Tibial artery (tissue), 4 donors: ENCODE data around the gene KCNQ1.

Experiments
- DNase-seq, 2 donors: peaks; one replicate each; pipeline ENCODE4 v3.0.0-alpha.2; 2019
- H3K27ac ChIP-seq, 2 donors: fragments of 200-600 bp; sonication (generic) in 1 of 2; 1 replicate in 1 of 2; 2 replicates in 1 of 2; pipeline ENCODE4 v1.5.1; 2018 to 2019; ENCODE audit warnings: mild to moderate bottlenecking in 1 of 2
- H3K27me3 ChIP-seq, 2 donors: fragments of 200-600 bp; sonication (generic) in 1 of 2; one replicate each; pipeline versions ENCODE4 v1.5.1 to v1.6.0; 2016 to 2019
- H3K36me3 ChIP-seq, 3 donors: fragments of 200-600 bp; sonication (generic) in 2 of 3; one replicate each; pipeline ENCODE4 v1.5.1; 2016 to 2019; ENCODE audit warnings: mild to moderate bottlenecking in 2 of 3
- H3K4me1 ChIP-seq, 4 donors: fragments of 200-600 bp; sonication (generic) in 2 of 4; 1 replicate in 3 of 4; 2 replicates in 1 of 4; pipeline ENCODE4 v1.5.1; 2016 to 2019
- H3K4me3 ChIP-seq, 2 donors: fragments of 200-600 bp; sonication (generic) in 1 of 2; 1 replicate in 1 of 2; 2 replicates in 1 of 2; pipeline ENCODE4 v1.5.1; 2018 to 2019; ENCODE audit warnings: mild to moderate bottlenecking in 2 of 2
- H3K9me3 ChIP-seq, 3 donors: fragments of 200-600 bp; sonication (generic) in 1 of 3; one replicate each; pipeline ENCODE4 v1.5.1; 2016 to 2019
- CTCF ChIP-seq, 2 experiments: fragments of 200-600 bp in 1 of 2; fragments of 450-650 bp in 1 of 2; IDR thresholded peaks; one replicate each; pipeline ENCODE4 v1.5.1; 2017 to 2019; ENCODE audit warnings: antibody characterized with exemption in 2 of 2, mild to moderate bottlenecking in 1 of 2, moderate library complexity in 1 of 2
- intact Hi-C: fragments of 100-400 bp; cut with DNase I; formaldehyde crosslinking; loops from one replicate; pipeline ENCODE4 v1.15.0; 2023; ENCODE audit warnings: low total_unique reads

The KCNQ1 gene

GRCh38 chr11:2874963-2875362 is 430.2 kb downstream of the KCNQ1 start:
- Histone ChIP-seq H3K4me1 (peaks cover 0 to 6% (median 0%) of the 10 kb centered on the region in 4 donors), H3K36me3 (peaks cover 11 to 16% (median 13%) of the 10 kb centered on the region in 3 donors), H3K27ac (no peak overlapping the region), H3K4me3 (no peak overlapping the region), H3K9me3 (peaks cover 0 to 6% (median 0%) of the 10 kb centered on the region in 3 donors), H3K27me3 (peaks cover 0 to 34% of the 10 kb centered on the region in 2 donors)
- intact Hi-C loops, result no loop called here
- no peak for DNase-seq
- no peak for TF ChIP-seq CTCF (IDR thresholded peaks at IDR 0.05)

- Histone ChIP-seq H3K4me3 (no peak overlapping the region), H3K4me1 (peaks cover 0 to 12% (median 0%) of the 10 kb centered on the region in 4 donors), H3K36me3 (peaks cover 11 to 17% (median 13%) of the 10 kb centered on the region in 3 donors), H3K9me3 (peaks cover 0 to 6% (median 0%) of the 10 kb centered on the region in 3 donors), H3K27ac (no peak overlapping the region), H3K27me3 (peaks cover 0 to 14% of the 10 kb centered on the region in 2 donors)
- DNase-seq, result no peak
- TF ChIP-seq CTCF (IDR thresholded peaks at IDR 0.05), result no peak
- intact Hi-C loops, result no loop called here
These were observed 432.7 kb downstream of the KCNQ1 start for GRCh38 chr11:2877474-2877873.

- no peak for DNase-seq
- peaks cover 11 to 17% (median 13%) of the 10 kb centered on the region in 3 donors for H3K36me3 ChIP-seq
- intact Hi-C loops, result no loop called here
- peaks cover 0 to 8% of the 10 kb centered on the region in 2 donors for H3K27me3 ChIP-seq
- H3K9me3 ChIP-seq, result peaks cover 0 to 6% (median 0%) of the 10 kb centered on the region in 3 donors
- H3K4me3 ChIP-seq, result no peak overlapping the region
- peaks cover 0 to 22% (median 5%) of the 10 kb centered on the region in 4 donors for H3K4me1 ChIP-seq
- H3K27ac ChIP-seq, result no peak overlapping the region
- no peak for TF ChIP-seq CTCF (IDR thresholded peaks at IDR 0.05)
These were observed 434.0 kb downstream of the KCNQ1 start for GRCh38 chr11:2878782-2879181.

GRCh38 chr11:2880646-2881045 is 435.8 kb downstream of the KCNQ1 start:
- intact Hi-C loops, result loop anchor here (10.0 kb wide), 1 partner anchor 544 kb away; no protein-coding TSS in a partner anchor
- Histone ChIP-seq H3K9me3 (peaks cover 0 to 6% (median 0%) of the 10 kb centered on the region in 3 donors), H3K27ac (no peak overlapping the region), H3K27me3 (no peaks in the 10 kb centered on the region), H3K4me3 (no peak overlapping the region), H3K36me3 (peaks cover 7 to 17% (median 13%) of the 10 kb centered on the region in 3 donors), H3K4me1 (peaks cover 0 to 22% (median 5%) of the 10 kb centered on the region in 4 donors)
- no peak for TF ChIP-seq CTCF (IDR thresholded peaks at IDR 0.05)
- no peak for DNase-seq

- Histone ChIP-seq H3K4me1 (peaks cover 0 to 25% (median 7%) of the 10 kb centered on the region in 4 donors), H3K4me3 (no peak overlapping the region), H3K27ac (no peak overlapping the region), H3K9me3 (peaks cover 0 to 6% (median 0%) of the 10 kb centered on the region in 3 donors), H3K36me3 (peaks cover 7 to 17% (median 13%) of the 10 kb centered on the region in 3 donors), H3K27me3 (no peaks in the 10 kb centered on the region)
- intact Hi-C loops, result loop anchor here (10.0 kb wide), 1 partner anchor 543 kb away; no protein-coding TSS in a partner anchor
- no peak for DNase-seq
- TF ChIP-seq CTCF (IDR thresholded peaks at IDR 0.05), result no peak
These were observed 436.5 kb downstream of the KCNQ1 start for GRCh38 chr11:2881076-2881980.
